Astrocyte of the cerebellum (primary cell): ENCODE measurements around the gene AIG1.
"Not testable (repeated sequence)": the region's sequence is repeated elsewhere in the genome, so short reads cannot be mapped to it uniquely, and the experiment has no call there.

ENCODE experiments used
- DNase-seq: peaks from one replicate; pipeline ENCODE4 v3.0.0-alpha.2; 2011; ENCODE audit warnings: low read depth
- H3K4me3 ChIP-seq: 2 replicates; pipeline ENCODE4 v1.5.1; 2011; ENCODE audit warnings: mild to moderate bottlenecking, low read depth, low read length, moderate library complexity
- in situ Hi-C: cut with HindIII; loops from 2 replicates; pipeline ENCODE4 v1.10.0; 2017; ENCODE audit warnings: low sequenced_read_pairs
- TF ChIP-seq, protein P1 (sequence below): IDR thresholded peaks from 2 replicates; pipeline ENCODE4 v1.5.1; 2012; ENCODE audit warnings: low read length, low read depth, moderate library complexity, mild to moderate bottlenecking; ENCODE audit errors: missing control alignments

The AIG1 gene

DNA sequence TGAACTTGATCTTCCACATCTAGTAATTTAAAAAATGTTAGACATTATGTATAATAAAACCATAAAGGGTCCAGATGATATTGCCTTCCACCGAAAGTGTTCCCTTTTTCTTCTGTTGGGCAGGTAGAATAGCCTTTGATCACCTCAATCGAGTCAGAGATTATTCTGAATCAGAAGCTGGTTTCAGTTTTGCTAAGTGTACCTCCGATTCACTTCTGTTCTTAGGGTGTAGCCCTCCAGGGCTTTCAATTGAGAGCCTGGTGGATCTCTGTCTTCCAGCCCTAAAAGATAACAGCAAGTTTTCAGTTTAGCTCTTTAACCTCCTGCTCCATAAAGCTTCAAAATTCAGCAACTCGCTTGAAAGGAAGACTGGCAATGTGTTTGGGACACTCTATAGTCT is 21.1 kb upstream of the AIG1 start:
- H3K4me3 ChIP-seq: no peak overlapping the region
- DNase-seq: no peak
- in situ Hi-C loops: no loop called here
- TF ChIP-seq, protein P1, sequence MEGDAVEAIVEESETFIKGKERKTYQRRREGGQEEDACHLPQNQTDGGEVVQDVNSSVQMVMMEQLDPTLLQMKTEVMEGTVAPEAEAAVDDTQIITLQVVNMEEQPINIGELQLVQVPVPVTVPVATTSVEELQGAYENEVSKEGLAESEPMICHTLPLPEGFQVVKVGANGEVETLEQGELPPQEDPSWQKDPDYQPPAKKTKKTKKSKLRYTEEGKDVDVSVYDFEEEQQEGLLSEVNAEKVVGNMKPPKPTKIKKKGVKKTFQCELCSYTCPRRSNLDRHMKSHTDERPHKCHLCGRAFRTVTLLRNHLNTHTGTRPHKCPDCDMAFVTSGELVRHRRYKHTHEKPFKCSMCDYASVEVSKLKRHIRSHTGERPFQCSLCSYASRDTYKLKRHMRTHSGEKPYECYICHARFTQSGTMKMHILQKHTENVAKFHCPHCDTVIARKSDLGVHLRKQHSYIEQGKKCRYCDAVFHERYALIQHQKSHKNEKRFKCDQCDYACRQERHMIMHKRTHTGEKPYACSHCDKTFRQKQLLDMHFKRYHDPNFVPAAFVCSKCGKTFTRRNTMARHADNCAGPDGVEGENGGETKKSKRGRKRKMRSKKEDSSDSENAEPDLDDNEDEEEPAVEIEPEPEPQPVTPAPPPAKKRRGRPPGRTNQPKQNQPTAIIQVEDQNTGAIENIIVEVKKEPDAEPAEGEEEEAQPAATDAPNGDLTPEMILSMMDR: no peak

DNA sequence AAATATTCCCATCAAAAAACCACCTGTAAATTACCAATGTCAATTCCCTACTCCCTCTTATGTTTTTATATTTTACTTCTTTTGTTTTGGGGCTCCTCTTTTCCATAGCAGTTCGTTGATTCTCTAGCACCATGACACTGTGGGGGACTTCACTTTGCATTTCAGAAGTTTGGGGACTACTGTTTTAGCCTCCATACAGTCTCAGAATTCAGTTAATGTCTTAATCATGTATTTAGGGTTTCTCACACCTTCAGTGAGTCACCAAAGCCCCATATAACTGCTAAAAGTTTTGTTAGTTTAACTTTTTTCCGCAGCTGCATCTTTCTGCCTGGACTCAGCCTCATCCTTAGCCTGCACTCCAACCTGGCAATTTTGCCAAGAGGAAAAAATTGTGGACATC is 20.7 kb upstream of the AIG1 start:
- no peak for DNase-seq
- in situ Hi-C loops: no loop called here
- TF ChIP-seq, protein P1: no peak
- no peak overlapping the region for H3K4me3 ChIP-seq

DNA sequence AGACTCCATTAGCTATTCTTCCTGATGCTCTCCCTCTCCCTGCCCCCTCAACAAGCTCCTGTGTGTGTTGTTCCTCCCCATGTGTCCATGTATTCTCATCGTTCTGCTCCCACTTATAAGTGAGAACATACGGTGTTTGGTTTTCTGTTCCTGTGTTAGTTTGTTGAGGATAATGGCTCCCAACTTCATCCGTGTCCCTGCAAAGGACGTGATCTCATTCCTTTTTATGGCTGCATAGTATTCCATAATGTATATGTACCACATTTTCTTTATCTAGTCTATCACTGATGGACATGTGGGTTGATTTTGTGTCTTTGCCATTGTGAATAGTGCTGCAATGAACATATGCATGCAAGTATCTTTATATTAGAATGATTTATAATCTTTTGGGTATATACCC is 16.3 kb upstream of the AIG1 start:
- H3K4me3 ChIP-seq, DNase-seq, in situ Hi-C loops: not testable (repeated sequence)

DNA sequence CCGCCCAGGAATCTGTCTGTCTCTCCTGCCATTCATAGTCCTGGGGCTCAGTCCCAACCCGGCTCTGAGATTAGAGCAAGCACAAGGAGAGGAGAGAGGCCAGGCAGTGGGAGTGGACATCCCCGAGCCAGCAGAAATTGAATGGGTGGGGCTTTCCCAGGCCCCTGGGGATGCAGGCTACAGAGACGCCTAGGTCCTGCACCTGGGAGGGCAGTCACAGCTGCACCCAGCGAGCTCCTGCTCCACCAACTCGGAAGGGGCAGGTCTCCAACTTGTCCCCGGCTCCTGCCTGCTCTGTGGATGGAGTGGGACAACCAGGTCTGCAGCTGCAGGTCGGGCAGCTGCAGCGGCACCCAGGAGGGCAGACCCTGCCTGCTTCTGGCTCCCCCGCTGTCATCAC is 11.1 kb upstream of the AIG1 start:
- DNase-seq: no peak
- H3K4me3 ChIP-seq: no peak overlapping the region
- in situ Hi-C loops: no loop called here
- TF ChIP-seq, protein P1: no peak

DNA sequence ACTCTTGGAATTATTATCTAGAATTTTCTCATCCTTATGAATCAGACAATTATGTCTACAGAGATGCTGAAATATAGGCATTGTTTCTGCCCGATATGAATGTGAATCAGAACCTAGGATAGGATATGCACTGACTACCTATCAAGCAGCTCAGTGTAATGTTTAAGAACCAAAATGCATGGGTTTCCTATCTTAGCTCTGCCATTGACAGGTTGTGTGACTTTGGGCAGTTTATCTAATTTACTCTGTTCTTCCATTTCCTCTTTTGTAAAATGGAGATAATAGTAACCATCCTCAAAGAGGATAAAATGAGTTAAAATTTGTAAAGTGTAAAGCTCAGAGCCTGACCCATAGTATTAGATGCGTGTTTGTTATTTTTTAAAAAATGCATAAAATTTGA is 10.2 kb upstream of the AIG1 start:
- H3K4me3 ChIP-seq: no peak overlapping the region
- no peak for DNase-seq
- in situ Hi-C loops: no loop called here
- TF ChIP-seq, protein P1: no peak

DNA sequence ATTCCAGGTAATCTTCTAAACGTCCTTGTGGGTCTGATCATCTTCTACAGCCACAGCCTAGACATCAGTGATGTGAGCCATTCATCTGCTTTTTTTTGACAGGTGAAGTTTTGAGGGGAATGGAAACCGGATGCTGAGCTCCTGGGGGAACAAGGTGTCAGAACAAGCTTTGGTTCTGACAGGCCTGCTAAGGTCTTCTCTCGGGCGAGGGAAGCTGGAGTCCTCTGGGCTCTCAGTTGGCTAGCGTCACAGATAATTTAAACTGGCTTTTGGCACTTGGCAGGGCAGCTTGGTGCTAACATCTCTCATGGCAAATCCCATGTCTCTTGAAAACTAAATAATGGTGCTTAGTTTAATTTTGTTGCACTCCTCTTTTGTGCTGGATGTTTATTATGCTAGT is 8.4 kb upstream of the AIG1 start:
- TF ChIP-seq, protein P1: no peak
- no peak overlapping the region for H3K4me3 ChIP-seq
- in situ Hi-C loops: no loop called here
- no peak for DNase-seq

DNA sequence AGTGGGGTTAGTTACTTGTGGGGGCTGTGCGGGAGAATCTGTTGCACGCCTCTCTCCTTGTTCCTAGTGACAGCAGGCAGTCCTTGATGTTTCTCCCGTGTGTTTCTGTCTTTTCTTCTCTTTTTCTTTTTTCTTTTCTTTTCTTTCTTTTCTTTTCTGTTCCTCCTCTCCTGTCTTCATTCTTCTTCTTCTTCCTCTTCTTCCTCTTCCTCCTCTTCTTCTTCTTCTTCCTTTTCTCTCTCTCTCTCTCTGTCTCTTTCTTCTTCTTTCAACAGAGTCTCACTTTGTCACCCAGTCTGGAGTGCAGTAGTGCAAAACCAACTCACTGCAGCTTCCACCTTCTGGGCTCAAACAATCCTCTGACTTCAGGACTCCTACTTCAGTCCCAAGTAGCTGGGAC is 6.8 kb upstream of the AIG1 start:
- H3K4me3 ChIP-seq: no peak overlapping the region
- DNase-seq: no peak
- in situ Hi-C loops: no loop called here
- TF ChIP-seq, protein P1: no peak
